ENCODE data around the gene ATG13. TPM values are rescaled to one million over a fixed set of nuclear protein-coding genes. Genes with fewer than 3 reads are reported as not detected.

The ATG13 gene
- total and polyA plus RNA-seq, 2 of the 8 experiments (the other 6 are each of a cell fraction or from before 2014, with no cell fraction given), result 65.0 to 77.4 TPM

DNA sequence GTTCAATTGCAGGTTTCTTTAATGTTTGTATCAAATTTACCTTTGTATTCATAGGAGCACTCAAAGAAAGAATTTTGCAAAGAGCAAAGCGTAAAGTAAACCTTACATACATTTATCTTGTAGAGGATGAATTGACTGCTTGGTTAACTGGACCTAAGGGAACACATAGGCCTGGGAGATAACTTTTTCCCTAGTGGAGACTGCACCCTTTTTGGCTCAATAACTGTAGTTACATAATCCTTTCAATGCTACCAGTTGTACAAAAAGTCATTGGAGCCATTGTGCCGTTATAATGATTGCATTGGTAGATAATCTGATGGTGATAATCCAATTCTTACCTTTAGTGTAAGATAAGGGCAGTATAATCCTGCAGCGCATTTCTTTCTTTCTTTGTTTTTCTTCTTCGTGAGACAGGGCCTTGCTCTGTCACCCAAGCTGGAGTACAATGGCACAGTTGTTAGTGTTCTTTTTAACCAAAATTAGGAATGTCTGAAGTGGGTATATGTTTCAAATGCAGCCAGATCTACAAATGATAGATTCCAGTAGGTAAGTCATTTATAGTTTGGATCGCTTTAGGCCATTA lies 18.3 kb downstream of the ATG13 start:
- H2BK12ac ChIP-seq (ENCODE audit: low read depth, low read length), result no peak overlapping the region
- no peak overlapping the region for H3K23ac ChIP-seq (ENCODE audit: insufficient read length)
- H3K4me2 ChIP-seq (ENCODE audit: insufficient read depth in 1 of 2, low read depth in 2 of 2, low read length in 2 of 2), result no peak overlapping the region
- H4K5ac ChIP-seq (ENCODE audit: insufficient read length, low read depth, low read length), result no peak overlapping the region
- H3K79me2 ChIP-seq (ENCODE audit: control insufficient read depth in 1 of 2, insufficient read depth in 2 of 2, low read length in 2 of 2), result no peaks in the 10 kb centered on the region; a peak in 1 of 4 replicates
- no peak overlapping the region for H2BK120ac ChIP-seq (replicated peaks; ENCODE audit: low read depth, low read length)
- no peak overlapping the region for H2AFZ ChIP-seq (ENCODE audit: low read length)
- POLR2A ChIA-PET (ENCODE audit: partially characterized antibody), result no interaction called here
- 84% methylated on average over 5 of the region's 5 CpGs; no CpG with 5 or more reads in 1 of the 2 experiments for WGBS, 2 experiments (ENCODE audit: extremely low coverage in 1 of 2, insufficient coverage in 1 of 2, insufficient read length in 1 of 2, insufficient replicate concordance in 2 of 2, low coverage in 1 of 2, low lambda C conversion rate in 2 of 2, missing lambda C conversion rate in 1 of 2)
- no peak overlapping the region for H4K91ac ChIP-seq (replicated peaks; ENCODE audit: insufficient read length, low read length)
- no peak overlapping the region for H3K56ac ChIP-seq (replicated peaks; ENCODE audit: insufficient read length, low read depth, low read length)
- H3K36me3 ChIP-seq (ENCODE audit: control insufficient read depth in 2 of 4, insufficient read depth in 4 of 4, low read length in 3 of 4), result peaks cover 0 to 8% (median 3%) of the 10 kb centered on the region in 4 experiments; a peak in 3 of 8 replicates
- H3K9ac ChIP-seq (replicated peaks in 1 of 4; ENCODE audit: extremely low read depth in 1 of 4, low read depth in 3 of 4, low read length in 3 of 4), result no peak overlapping the region
- no peak overlapping the region for H3K18ac ChIP-seq (ENCODE audit: extremely low read depth, low read length)
- no peaks in the 10 kb centered on the region for H3K9me3 ChIP-seq (ENCODE audit: insufficient read depth in 2 of 2, low read depth in 1 of 2, low read length in 1 of 2)
- no peaks in the 10 kb centered on the region for H3K4me1 ChIP-seq (replicated peaks in 1 of 4; ENCODE audit: control insufficient read depth in 3 of 4, insufficient read depth in 4 of 4, low read length in 3 of 4)
- H3K27ac ChIP-seq (ENCODE audit: low read depth, low read length), result no peak overlapping the region
- no peak for FAIRE-seq
- no peak overlapping the region for H3K4me3 ChIP-seq (ENCODE audit: extremely low read depth in 1 of 4, insufficient read depth in 2 of 4, low read depth in 3 of 4, low read length in 4 of 4)
- no peaks in the 10 kb centered on the region for H3K27me3 ChIP-seq (replicated peaks in 1 of 4; ENCODE audit: control insufficient read depth in 3 of 4, extremely low read depth in 1 of 4, insufficient read depth in 3 of 4, low read length in 3 of 4)
- CTCF ChIA-PET (ENCODE audit: partially characterized antibody), result no interaction called here
- H2BK20ac ChIP-seq (ENCODE audit: low read length), result no peak overlapping the region
- no peak for DNase-seq (ENCODE audit: low read depth in 1 of 2, low spot score in 2 of 2)
- H4K8ac ChIP-seq (ENCODE audit: extremely low read depth, insufficient read depth, low read length), result no peak overlapping the region
- no peak overlapping the region for H3K4ac ChIP-seq (replicated peaks; ENCODE audit: insufficient read length, low read depth, low read length)
- no peaks in the 10 kb centered on the region for H3K79me1 ChIP-seq (ENCODE audit: low read depth, low read length)
- no peak overlapping the region for H3K14ac ChIP-seq (ENCODE audit: insufficient read length)
- no peak overlapping the region for H2BK5ac ChIP-seq (ENCODE audit: low read depth, low read length)
- H3K23me2 ChIP-seq (ENCODE audit: low read depth, low read length), result no peaks in the 10 kb centered on the region
- H4K20me1 ChIP-seq (replicated peaks in 1 of 2; ENCODE audit: control insufficient read depth in 1 of 2, insufficient read depth in 2 of 2, low read length in 2 of 2), result peaks cover 0 to 2% of the 10 kb centered on the region in 2 experiments
- H2AK5ac ChIP-seq (ENCODE audit: low read depth, low read length), result no peak overlapping the region
- no peak overlapping the region for H2BK15ac ChIP-seq (ENCODE audit: low read length)
- TF ChIP-seq POLR2AphosphoS5 (IDR thresholded peaks at IDR 0.05; ENCODE audit: low read depth, low read length) (no peak), ASH2L (IDR thresholded peaks at IDR 0.05; ENCODE audit: low read length) (no peak), TAF1 (IDR thresholded peaks at IDR 0.05; ENCODE audit: low read depth, low read length) (no peak), RFX5 (IDR thresholded peaks at IDR 0.05; ENCODE audit: borderline replicate concordance, low read depth, low read length) (no peak), E2F6 (IDR thresholded peaks at IDR 0.05) (no peak), RAD21 (IDR thresholded peaks at IDR 0.05 in 1 of 2, conservative IDR thresholded peaks at IDR 0.05 in 1 of 2; ENCODE audit: low read depth in 2 of 2, low read length in 2 of 2) (no peak), SP4 (IDR thresholded peaks at IDR 0.05; ENCODE audit: low read length) (no peak), FOSL1 (IDR thresholded peaks at IDR 0.05; ENCODE audit: insufficient read depth, low read depth, low read length) (no peak), KDM5A (IDR thresholded peaks at IDR 0.05; ENCODE audit: low read length) (no peak), CBX8 (IDR thresholded peaks at IDR 0.05; ENCODE audit: borderline replicate concordance, low read depth, low read length) (no peak), MAFK (IDR thresholded peaks at IDR 0.05; ENCODE audit: low read depth, low read length) (no peak), YY1 (IDR thresholded peaks at IDR 0.05; ENCODE audit: low read depth, low read length) (no peak), SUZ12 (IDR thresholded peaks at IDR 0.05; ENCODE audit: low read length) (no peak), GABPA (IDR thresholded peaks at IDR 0.05; ENCODE audit: borderline replicate concordance, insufficient read depth, low read length) (no peak)

Measured in H1 (cell line).